ENCODE results near the gene LMCD1.
"Not testable (repeated sequence)": the region's sequence is repeated elsewhere in the genome, so short reads cannot be mapped to it uniquely, and the experiment has no call there.

The LMCD1 gene

GRCh38 chr3:8560366-8561007 is 58.9 kb downstream of the LMCD1 start:
- DNase-seq (ENCODE audit: low read depth in 2 of 2) = no peak

- no peak for DNase-seq (ENCODE audit: low read depth in 2 of 2)
These were observed 59.7 kb downstream of the LMCD1 start for GRCh38 chr3:8561370-8561769.

GRCh38 chr3:8562081-8562595 is 60.5 kb downstream of the LMCD1 start:
- no peak for DNase-seq (ENCODE audit: low read depth in 2 of 2)

- no peak for DNase-seq (ENCODE audit: low read depth in 2 of 2)
These were observed 61.5 kb downstream of the LMCD1 start for GRCh38 chr3:8563146-8563545.

GRCh38 chr3:8563597-8563996 is 62.0 kb downstream of the LMCD1 start:
- no peak for DNase-seq (ENCODE audit: low read depth in 2 of 2)

- DNase-seq (ENCODE audit: low read depth in 2 of 2) = no peak
These were observed 63.8 kb downstream of the LMCD1 start for GRCh38 chr3:8565376-8565775.

GRCh38 chr3:8567784-8568575 is 66.4 kb downstream of the LMCD1 start:
- DNase-seq (ENCODE audit: low read depth in 2 of 2) = no peak

GRCh38 chr3:8571256-8571655 is 69.6 kb downstream of the LMCD1 start:
- DNase-seq (ENCODE audit: low read depth in 2 of 2) = no peak

- DNase-seq (ENCODE audit: low read depth in 2 of 2) = no peak
These were observed 71.8 kb downstream of the LMCD1 start for GRCh38 chr3:8573342-8573926.

GRCh38 chr3:8574040-8574669 is 72.5 kb downstream of the LMCD1 start:
- DNase-seq (ENCODE audit: low read depth in 2 of 2) = no peak

- no peak for DNase-seq (ENCODE audit: low read depth in 2 of 2)
These were observed 73.2 kb downstream of the LMCD1 start for GRCh38 chr3:8574670-8575322.

GRCh38 chr3:8575364-8576104 is 73.9 kb downstream of the LMCD1 start:
- no peak for DNase-seq (ENCODE audit: low read depth in 2 of 2)

- no peak for DNase-seq (ENCODE audit: low read depth in 2 of 2)
These were observed 74.8 kb downstream of the LMCD1 start for GRCh38 chr3:8576436-8576835.

GRCh38 chr3:8576841-8577571 is 75.4 kb downstream of the LMCD1 start:
- no peak for DNase-seq (ENCODE audit: low read depth in 2 of 2)

- no peak for DNase-seq (ENCODE audit: low read depth in 2 of 2)
These were observed 76.7 kb downstream of the LMCD1 start for GRCh38 chr3:8578282-8578681.

- no peak for DNase-seq (ENCODE audit: low read depth in 2 of 2)
These were observed 77.5 kb downstream of the LMCD1 start for GRCh38 chr3:8579096-8579495.

GRCh38 chr3:8579943-8580342 is 78.3 kb downstream of the LMCD1 start:
- DNase-seq (ENCODE audit: low read depth in 2 of 2) = no peak

GRCh38 chr3:8580434-8580833 is 78.8 kb downstream of the LMCD1 start:
- DNase-seq (ENCODE audit: low read depth in 2 of 2) = not testable (repeated sequence)

GRCh38 chr3:8581373-8581772 is 79.8 kb downstream of the LMCD1 start:
- DNase-seq (ENCODE audit: low read depth in 2 of 2) = no peak

- no peak for DNase-seq (ENCODE audit: low read depth in 2 of 2)
These were observed 80.3 kb downstream of the LMCD1 start for GRCh38 chr3:8581806-8582445.
